ENCODE data around the gene APC2.

The APC2 gene

DNA sequence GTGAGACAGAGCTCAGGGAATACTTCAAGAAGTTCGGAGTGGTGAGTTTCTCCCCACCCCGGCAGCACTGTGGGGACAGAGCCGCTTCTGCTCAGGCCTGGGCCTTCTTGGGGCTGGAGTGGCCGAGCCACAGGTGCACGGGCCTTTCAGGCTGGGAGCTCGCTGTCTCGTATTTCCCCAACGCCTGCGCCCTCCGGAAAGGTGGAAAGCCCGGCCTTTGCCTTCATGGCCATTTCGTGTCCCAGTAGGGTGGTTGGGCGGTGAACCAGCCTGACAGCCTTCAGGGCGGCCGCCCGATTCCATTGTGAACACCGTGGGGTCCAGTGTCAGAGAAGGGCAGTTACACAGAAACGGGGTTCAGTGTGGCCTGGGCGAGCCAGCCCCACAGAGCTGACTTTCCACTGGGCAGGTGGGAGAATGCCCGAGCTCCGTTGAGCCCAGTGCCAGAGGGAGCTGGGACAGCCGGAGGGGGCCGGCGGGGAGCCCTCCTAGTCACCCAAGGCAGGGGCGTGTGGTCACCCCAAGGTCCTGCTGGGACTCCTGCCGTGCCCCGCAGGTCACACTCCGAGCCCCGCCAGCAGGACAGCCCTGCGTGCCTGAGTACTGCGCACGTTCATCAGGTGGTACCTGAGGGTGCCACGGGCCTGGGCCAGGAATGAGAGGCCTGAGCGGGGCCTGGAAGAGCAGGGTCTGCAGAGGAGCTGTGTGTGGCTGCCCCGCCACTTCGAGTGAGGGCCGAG lies 28.5 kb upstream of the APC2 start:
- H3K4me1 ChIP-seq (ENCODE audit: insufficient read depth, low read length) = peaks cover 1% of the 10 kb centered on the region
- H3K9me3 ChIP-seq (ENCODE audit: control insufficient read depth, insufficient read depth, low read length) = no peaks in the 10 kb centered on the region
- H3K36me3 ChIP-seq (ENCODE audit: insufficient read depth, low read length) = peaks cover 21% of the 10 kb centered on the region
- no peak overlapping the region for H3K9ac ChIP-seq (ENCODE audit: low read depth, low read length)

DNA sequence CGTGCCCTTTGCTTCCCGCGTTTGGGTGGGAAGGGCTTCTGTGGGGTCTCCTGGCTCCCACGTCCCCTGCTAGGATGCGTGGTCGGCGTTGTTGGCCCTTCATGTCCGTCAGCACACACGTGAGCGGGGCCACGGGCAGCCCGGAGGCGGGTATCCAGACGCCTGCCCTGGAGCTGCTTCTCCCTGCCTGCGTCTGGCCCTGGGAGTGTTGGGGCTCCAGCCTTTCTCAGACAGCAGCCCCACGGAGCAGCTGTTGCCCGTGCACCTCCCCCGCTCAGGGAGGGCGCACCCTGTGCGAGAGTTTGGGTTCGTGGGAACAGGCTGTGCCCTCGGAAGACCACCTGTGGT lies 28.0 kb upstream of the APC2 start:
- Histone ChIP-seq H3K36me3 (ENCODE audit: insufficient read depth, low read length) (peaks cover 26% of the 10 kb centered on the region), H3K9me3 (ENCODE audit: control insufficient read depth, insufficient read depth, low read length) (no peaks in the 10 kb centered on the region), H3K9ac (ENCODE audit: low read depth, low read length) (no peak overlapping the region), H3K4me1 (ENCODE audit: insufficient read depth, low read length) (no peaks in the 10 kb centered on the region)

DNA sequence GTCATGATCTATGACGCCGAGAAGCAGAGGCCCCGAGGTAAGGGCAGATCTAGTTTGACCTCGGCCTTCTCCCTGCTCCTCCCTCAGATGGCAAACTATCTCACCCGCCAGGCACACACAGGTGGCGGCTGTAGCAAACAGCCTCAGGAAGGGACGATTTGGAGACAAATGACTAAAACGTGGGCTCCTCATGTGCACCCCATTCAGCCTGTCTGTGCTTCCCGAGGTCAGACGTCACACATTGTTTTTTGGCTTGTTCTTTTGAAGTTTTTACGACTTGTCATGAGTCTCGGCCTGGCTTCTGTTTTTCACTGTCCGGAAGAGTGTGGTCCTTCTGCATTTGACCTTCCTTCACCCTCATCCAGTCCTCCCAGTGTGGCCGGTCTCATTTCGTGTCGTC lies 27.6 kb upstream of the APC2 start:
- Histone ChIP-seq H3K9me3 (ENCODE audit: control insufficient read depth, insufficient read depth, low read length) (no peaks in the 10 kb centered on the region), H3K36me3 (ENCODE audit: insufficient read depth, low read length) (peaks cover 26% of the 10 kb centered on the region), H3K4me1 (ENCODE audit: insufficient read depth, low read length) (no peaks in the 10 kb centered on the region), H3K9ac (ENCODE audit: low read depth, low read length) (no peak overlapping the region)

DNA sequence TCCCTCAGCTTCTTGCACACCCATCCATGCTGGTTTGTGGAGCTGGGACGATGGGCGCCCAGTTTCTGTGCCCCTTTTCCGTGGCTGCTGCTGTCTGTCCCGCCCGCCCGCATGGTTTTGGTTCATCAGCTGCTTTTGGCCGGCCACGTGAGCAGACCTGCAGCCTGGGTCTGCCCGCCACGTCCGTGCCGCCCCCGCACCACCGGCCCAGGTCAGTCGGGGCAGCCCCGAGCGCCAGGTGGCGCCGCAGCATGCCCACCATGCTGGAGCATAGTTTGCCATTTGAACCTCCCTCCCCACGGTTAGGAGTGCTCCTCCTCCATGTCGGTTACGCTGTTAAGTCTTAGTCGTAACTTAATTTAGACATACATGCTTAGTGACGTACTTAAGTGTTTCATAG lies 27.0 kb upstream of the APC2 start:
- Histone ChIP-seq H3K9me3 (ENCODE audit: control insufficient read depth, insufficient read depth, low read length) (no peaks in the 10 kb centered on the region), H3K36me3 (ENCODE audit: insufficient read depth, low read length) (peaks cover 26% of the 10 kb centered on the region), H3K4me1 (ENCODE audit: insufficient read depth, low read length) (no peaks in the 10 kb centered on the region), H3K9ac (ENCODE audit: low read depth, low read length) (no peak overlapping the region)

DNA sequence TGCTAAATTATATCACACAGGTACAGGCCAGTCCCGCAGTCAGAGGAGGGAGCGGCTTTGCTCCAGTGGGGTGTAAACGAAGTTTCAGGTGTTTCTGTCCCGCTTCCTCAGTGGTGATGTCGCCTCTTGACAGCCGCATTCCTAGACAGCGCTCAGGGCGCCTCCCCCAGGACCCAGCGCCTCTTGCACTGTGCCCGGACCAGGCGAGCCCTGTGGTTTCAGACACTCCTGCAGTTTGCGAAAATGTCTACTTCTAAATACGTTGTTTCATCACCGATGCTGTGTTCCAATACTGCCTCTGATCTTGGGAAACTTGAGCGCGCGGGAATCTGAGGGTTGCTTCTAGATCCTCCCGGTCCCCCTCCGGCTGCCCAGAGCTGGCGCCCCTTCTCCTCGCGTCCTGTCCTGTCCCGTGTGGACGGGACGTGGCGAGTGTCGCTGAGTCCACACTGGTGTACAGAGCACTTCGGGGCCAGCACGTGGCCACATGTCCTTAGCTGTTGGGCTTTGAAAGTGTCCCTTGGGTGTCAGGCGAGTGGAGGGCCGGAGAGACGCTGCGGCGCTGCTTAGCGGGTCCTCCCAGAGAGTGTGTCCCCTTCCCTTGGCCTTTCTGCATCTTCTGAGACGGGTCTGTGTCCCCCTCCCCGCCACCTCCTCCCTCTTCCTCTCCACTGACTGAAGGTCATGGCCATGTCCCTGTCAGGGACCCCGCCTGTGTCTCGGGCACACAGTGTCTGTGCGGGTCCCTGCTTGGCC lies 26.3 kb upstream of the APC2 start:
- peaks cover 26% of the 10 kb centered on the region for H3K36me3 ChIP-seq (ENCODE audit: insufficient read depth, low read length)
- no peak overlapping the region for H3K9ac ChIP-seq (ENCODE audit: low read depth, low read length)
- no peaks in the 10 kb centered on the region for H3K9me3 ChIP-seq (ENCODE audit: control insufficient read depth, insufficient read depth, low read length)
- H3K4me1 ChIP-seq (ENCODE audit: insufficient read depth, low read length) = no peaks in the 10 kb centered on the region

DNA sequence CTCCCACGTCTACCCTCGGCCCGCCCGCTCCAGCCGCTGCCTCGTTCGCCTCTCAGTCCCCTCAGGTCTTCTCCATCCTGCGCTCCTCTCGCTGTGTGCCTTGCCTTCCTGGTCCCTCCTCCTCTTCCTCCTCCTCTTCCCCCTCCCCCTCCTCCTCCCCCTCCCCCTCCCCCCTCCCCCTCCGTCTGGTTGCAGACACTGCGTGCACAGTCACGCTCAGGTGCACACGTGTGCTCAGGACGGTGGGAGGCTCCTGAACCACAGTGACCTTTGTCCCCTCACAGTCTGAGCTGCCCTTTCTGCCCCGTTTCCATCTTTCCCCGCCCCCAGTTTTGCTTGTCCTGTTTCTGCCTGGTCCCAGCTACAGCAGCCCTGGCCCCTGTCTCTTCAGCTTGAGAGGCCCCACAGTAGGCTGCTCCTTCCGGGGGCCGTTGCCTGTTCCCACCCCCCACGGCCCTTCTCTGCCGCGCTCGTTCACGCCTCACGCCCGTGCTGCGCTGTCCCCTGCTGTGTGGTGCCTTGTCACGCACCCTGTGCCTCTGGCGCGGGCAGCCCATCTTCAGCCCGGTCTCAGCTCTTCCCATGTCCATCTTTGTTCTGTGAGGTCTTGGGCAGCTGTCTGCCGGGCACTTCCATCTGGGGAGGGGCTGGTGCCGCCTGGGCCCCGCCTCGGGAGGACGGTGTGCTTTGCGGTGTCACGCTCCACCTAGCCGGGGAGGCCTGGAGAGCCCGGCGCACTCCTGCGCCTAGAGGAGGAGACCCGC lies 25.5 kb upstream of the APC2 start:
- no peaks in the 10 kb centered on the region for H3K4me1 ChIP-seq (ENCODE audit: insufficient read depth, low read length)
- H3K9ac ChIP-seq (ENCODE audit: low read depth, low read length) = no peak overlapping the region
- H3K36me3 ChIP-seq (ENCODE audit: insufficient read depth, low read length) = peaks cover 24% of the 10 kb centered on the region

DNA sequence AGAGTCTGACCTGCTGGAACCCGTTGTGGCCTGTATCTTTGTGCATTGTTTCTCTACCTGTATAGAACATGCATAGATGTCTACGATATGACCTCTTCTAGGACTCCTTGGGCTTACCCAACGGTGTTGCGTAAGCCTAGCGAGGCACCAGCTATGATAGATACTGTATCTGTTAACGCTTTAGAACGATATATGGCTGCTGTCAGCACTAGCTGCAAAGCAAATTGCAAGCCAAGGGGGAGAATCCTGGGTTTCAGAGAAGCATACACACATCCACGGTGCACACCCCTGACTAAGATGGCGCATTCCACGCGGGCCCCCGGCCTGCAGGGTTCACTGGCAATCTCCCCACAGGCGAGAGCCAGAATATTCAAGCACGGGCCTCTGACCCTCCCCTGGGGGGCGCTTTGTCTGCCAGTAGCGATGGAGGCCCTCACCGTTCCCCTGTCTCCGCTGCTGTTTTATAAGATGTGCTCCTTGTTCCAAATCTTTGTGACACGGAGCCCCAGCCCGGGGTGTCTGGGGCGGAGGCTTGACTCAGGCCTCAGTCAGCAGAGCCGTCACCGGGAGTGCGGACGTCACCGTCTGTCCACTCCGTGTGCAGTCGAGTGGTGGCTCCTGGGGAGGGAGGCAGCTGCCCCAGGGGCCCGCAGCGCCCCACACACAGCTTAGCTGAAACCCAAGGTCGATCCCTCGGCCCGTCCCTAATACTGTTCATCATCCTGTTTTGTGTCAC lies 24.7 kb upstream of the APC2 start:
- H3K36me3 ChIP-seq (ENCODE audit: insufficient read depth, low read length) = peaks cover 24% of the 10 kb centered on the region
- no peaks in the 10 kb centered on the region for H3K9me3 ChIP-seq (ENCODE audit: control insufficient read depth, insufficient read depth, low read length)
- H3K9ac ChIP-seq (ENCODE audit: low read depth, low read length) = no peak overlapping the region
- H3K4me1 ChIP-seq (ENCODE audit: insufficient read depth, low read length) = no peaks in the 10 kb centered on the region

More for the DNA sequence above, 25.5 kb upstream of the APC2 start:
- no peaks in the 10 kb centered on the region for H3K9me3 ChIP-seq (ENCODE audit: control insufficient read depth, insufficient read depth, low read length)

DNA sequence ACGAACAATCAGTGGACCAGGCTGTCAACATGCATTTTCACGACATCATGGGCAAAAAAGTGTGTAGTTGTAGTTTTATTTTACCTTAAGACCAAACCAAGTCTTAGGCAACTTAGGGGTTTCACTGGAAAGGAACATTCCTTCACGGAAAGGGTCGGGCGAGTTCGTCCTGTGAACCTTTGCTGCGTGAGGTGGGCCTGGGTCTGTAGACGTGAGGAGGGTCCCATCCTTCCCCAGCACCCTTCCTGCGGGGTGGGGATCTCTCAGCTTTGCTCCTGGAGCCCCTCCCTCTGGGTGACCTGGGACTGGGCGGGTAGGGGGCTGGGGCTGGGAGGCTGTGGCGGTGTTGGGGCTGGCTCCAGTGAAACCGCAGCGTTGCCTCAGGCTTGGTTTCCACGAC lies 24.0 kb upstream of the APC2 start:
- no peaks in the 10 kb centered on the region for H3K4me1 ChIP-seq (ENCODE audit: insufficient read depth, low read length)
- no peak overlapping the region for H3K9ac ChIP-seq (ENCODE audit: low read depth, low read length)
- H3K36me3 ChIP-seq (ENCODE audit: insufficient read depth, low read length) = peaks cover 24% of the 10 kb centered on the region
- no peaks in the 10 kb centered on the region for H3K9me3 ChIP-seq (ENCODE audit: control insufficient read depth, insufficient read depth, low read length)

DNA sequence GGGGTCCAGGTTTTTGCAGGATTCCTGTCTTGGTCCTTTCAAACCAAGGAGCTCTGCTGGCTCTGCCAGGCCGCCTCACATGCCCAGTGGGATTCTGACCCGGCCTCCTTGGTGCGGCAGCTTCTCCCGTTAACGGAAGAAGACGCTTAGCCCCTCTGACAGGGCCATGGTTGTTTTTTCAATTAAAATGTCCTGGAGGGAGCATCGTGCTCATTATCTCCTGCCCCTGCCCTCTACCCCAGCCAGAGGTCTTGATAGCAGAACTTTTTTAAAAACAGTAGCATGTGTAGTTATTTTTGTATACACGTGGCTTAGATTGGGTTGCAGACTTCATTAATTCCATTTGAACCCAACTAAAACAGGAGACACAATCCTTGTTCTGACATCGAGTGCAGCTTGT lies 23.2 kb upstream of the APC2 start:
- Histone ChIP-seq H3K4me1 (ENCODE audit: insufficient read depth, low read length) (no peaks in the 10 kb centered on the region), H3K9me3 (ENCODE audit: control insufficient read depth, insufficient read depth, low read length) (no peaks in the 10 kb centered on the region), H3K36me3 (ENCODE audit: insufficient read depth, low read length) (peaks cover 28% of the 10 kb centered on the region), H3K9ac (ENCODE audit: low read depth, low read length) (no peak overlapping the region)

DNA sequence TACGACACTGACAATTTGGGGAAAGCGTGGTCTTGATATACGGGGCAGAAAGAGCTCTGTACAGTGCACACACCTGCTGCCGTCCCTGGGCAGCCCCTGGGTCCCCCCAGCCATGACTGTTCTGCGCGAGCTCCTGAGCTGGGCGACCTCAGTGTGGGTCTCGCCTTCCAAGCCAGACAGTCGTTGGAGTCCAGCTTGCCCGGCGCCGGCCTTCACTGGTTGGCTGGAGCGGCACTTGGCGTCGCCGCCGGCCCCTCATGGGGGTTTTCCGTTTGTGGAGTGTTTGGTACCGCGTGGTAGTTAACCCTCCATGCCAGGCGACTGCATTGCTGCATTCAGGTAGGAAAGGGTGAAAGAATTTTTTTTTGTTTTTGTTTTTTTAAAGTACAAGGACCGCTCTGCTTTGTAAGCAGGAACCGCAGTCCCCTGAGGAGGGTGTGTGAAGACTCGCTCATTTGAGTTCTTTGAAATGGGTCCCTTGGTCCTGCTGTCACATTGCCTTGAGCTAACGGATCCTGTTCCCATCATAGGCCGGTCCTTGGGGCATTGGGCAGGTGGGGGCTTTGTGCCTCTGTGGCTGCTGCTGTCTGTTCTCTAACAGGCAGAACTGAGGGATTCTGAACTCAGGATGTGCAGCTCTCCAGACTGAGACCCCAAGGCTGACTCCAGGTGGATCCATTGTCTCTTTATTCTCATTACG lies 22.6 kb upstream of the APC2 start:
- Histone ChIP-seq H3K4me1 (ENCODE audit: insufficient read depth, low read length) (no peaks in the 10 kb centered on the region), H3K9ac (ENCODE audit: low read depth, low read length) (no peak overlapping the region), H3K9me3 (ENCODE audit: control insufficient read depth, insufficient read depth, low read length) (no peaks in the 10 kb centered on the region), H3K36me3 (ENCODE audit: insufficient read depth, low read length) (peaks cover 29% of the 10 kb centered on the region)

DNA sequence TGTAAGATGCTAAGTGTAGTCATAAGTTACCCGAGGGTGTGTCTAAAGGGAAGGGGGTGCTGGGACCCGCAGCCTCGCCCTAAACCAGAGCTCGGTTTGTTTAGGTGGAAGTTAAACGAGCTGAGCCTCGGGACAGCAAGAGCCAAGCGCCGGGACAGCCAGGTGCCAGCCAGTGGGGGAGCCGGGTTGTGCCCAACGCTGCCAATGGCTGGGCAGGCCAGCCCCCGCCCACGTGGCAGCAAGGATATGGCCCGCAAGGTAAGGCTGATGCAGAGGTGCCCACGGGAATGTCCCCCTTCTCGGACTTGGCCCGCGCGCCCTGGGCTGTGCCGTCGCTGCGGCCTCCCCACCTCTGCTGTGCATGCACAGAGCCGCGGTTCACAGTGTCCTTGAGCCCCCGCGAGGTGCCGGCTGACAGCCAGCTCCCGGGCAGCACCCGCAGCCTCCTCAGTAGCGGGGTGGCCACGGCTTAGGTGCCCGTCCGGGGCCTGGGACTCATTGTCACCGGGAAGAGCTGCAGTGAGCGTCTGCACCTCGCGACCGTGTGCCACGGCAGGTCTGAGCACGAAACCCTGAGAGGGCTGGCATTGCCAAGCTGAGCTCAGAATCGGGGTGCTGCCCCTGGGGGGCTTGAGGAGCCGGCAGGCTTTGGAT lies 21.1 kb upstream of the APC2 start:
- peaks cover 23% of the 10 kb centered on the region for H3K36me3 ChIP-seq (ENCODE audit: insufficient read depth, low read length)
- no peaks in the 10 kb centered on the region for H3K4me1 ChIP-seq (ENCODE audit: insufficient read depth, low read length)
- H3K9me3 ChIP-seq (ENCODE audit: control insufficient read depth, insufficient read depth, low read length) = no peaks in the 10 kb centered on the region
- H3K9ac ChIP-seq (ENCODE audit: low read depth, low read length) = no peak overlapping the region

DNA sequence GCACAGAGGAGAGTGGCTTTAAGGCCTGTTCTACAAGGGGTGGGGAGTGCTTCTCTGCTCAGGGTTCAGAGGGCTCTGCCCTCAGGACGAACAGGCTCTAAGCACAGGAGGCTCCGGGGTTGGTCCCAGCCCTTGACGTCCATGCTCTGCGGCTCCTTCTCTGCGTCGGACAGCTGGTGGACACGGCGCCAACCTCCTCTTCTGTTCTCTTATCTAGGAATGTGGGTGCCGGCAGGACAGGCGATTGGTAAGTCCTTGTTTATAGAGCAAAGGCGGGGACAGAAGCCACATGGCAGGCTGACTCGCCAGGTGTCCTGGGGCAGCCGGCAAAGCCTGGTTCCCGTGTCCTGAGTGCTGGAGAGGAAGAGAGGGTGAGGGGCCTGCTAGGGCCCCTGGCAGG lies 20.2 kb upstream of the APC2 start:
- Histone ChIP-seq H3K9me3 (ENCODE audit: control insufficient read depth, insufficient read depth, low read length) (no peaks in the 10 kb centered on the region), H3K36me3 (ENCODE audit: insufficient read depth, low read length) (peaks cover 26% of the 10 kb centered on the region), H3K4me1 (ENCODE audit: insufficient read depth, low read length) (no peaks in the 10 kb centered on the region), H3K9ac (ENCODE audit: low read depth, low read length) (no peak overlapping the region)

DNA sequence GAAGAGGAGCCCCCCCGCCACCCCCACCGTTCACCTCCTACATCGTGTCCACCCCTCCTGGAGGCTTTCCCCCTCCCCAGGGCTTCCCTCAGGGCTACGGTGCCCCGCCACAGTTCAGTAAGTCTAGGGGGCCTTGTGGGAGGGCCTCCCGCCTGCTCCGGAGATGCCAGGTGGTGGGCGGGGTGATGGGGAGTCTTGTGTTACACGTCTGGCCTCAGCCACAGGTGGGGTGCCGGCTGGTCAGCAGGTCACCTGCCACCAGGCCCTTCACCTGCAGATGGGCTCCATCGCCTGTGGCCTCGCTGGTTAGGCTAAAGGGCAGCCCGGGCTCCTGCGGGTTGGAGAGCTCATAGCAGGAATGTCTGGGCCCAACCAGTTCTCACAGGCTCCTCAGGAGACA lies 19.7 kb upstream of the APC2 start:
- no peak overlapping the region for H3K9ac ChIP-seq (ENCODE audit: low read depth, low read length)
- H3K36me3 ChIP-seq (ENCODE audit: insufficient read depth, low read length) = peaks cover 26% of the 10 kb centered on the region
- H3K4me1 ChIP-seq (ENCODE audit: insufficient read depth, low read length) = no peaks in the 10 kb centered on the region
- no peaks in the 10 kb centered on the region for H3K9me3 ChIP-seq (ENCODE audit: control insufficient read depth, insufficient read depth, low read length)

Measured in ES-I3 (cell line).